Stimulated activated CD8-positive, alpha-beta memory T cell treated with anti-CD3 and anti-CD28 coated beads, Interleukin-7, amount 100 ng/mL, for 48 hours (primary cell): ENCODE data around the gene WTAP.
"Not testable (repeated sequence)": the region's sequence is repeated elsewhere in the genome, so short reads cannot be mapped to it uniquely, and the experiment has no call there.

Source experiments
- DNase-seq, 2 donors: peaks; one replicate each; pipeline ENCODE4 v3.0.0-alpha.2; 2020; ENCODE audit warnings: low read depth in 1 of 2; ENCODE audit errors: extremely low read depth in 1 of 2

WTAP gene

GRCh38 chr6:159759645-159760044 lies 32.3 kb downstream of the WTAP start:
- DNase-seq, result no peak

GRCh38 chr6:159760602-159761057 lies 33.3 kb downstream of the WTAP start:
- no peak for DNase-seq

GRCh38 chr6:159761129-159761872 lies 34.0 kb downstream of the WTAP start:
- DNase-seq, result peak in 1 of 2 donors; percentile 5

GRCh38 chr6:159761873-159762680 lies 34.8 kb downstream of the WTAP start, which contains the start of gene ACAT2:
ACAT2 (plus strand) TSS chr6:159762045; CDS start chr6:159762088, 43 bp downstream.
- DNase-seq, result peak; percentile 77 to 94

- DNase-seq, result peak in 1 of 2 donors; percentile 2
Measured at GRCh38 chr6:159762681-159763293, 35.5 kb downstream of the WTAP start.

GRCh38 chr6:159766906-159767305 lies 39.6 kb downstream of the WTAP start:
- DNase-seq, result no peak

GRCh38 chr6:159769470-159769869 lies 42.2 kb downstream of the WTAP start:
- no peak for DNase-seq

- no peak for DNase-seq
Measured at GRCh38 chr6:159772196-159772595, 44.9 kb downstream of the WTAP start.

GRCh38 chr6:159777240-159777904 lies 50.1 kb downstream of the WTAP start:
- no peak for DNase-seq

- DNase-seq, result no peak
Measured at GRCh38 chr6:159778131-159778530, 50.8 kb downstream of the WTAP start.

- no peak for DNase-seq
Measured at GRCh38 chr6:159778542-159779103, 51.3 kb downstream of the WTAP start.

- DNase-seq, result no peak
Measured at GRCh38 chr6:159788276-159788675, 61.0 kb downstream of the WTAP start.

GRCh38 chr6:159788753-159789376 lies 61.6 kb downstream of the WTAP start:
- no peak for DNase-seq

- DNase-seq, result peak; percentile 98 to 100
Measured at GRCh38 chr6:159789377-159790148, 62.3 kb downstream of the WTAP start, which contains the start of gene TCP1. TCP1 (minus strand) TSS chr6:159789602; CDS start chr6:159789468, 134 bp downstream.

- peak; percentile 71 to 93 for DNase-seq
Measured at GRCh38 chr6:159790149-159790955, 63.0 kb downstream of the WTAP start, which contains the start of gene MRPL18. MRPL18 (plus strand) TSS chr6:159790467; CDS start chr6:159790588, 121 bp downstream.

- no peak for DNase-seq
Measured at GRCh38 chr6:159790956-159791598, 63.8 kb downstream of the WTAP start.

- not testable (repeated sequence) for DNase-seq
Measured at GRCh38 chr6:159794976-159795375, 67.7 kb downstream of the WTAP start.

- no peak for DNase-seq
Measured at GRCh38 chr6:159797554-159797953, 70.2 kb downstream of the WTAP start.
